Peyer's patch (tissue), 4 donors: ENCODE measurements around the gene PICK1.

ENCODE experiments used
- CTCF ChIP-seq, 6 experiments: fragments of 450-650 bp in 4 of 6; fragments of 200-600 bp in 2 of 6; sonication (generic) in 1 of 6; IDR thresholded peaks; one replicate each; pipeline ENCODE4 v1.5.1; 2017 to 2019; ENCODE audit warnings: antibody characterized with exemption in 6 of 6, mild to moderate bottlenecking in 3 of 6, moderate library complexity in 1 of 6
- POLR2A ChIP-seq, 2 donors: fragments of 450-650 bp; IDR thresholded peaks; one replicate each; pipeline ENCODE4 v1.5.1; 2017; ENCODE audit warnings: antibody characterized with exemption in 2 of 2, mild to moderate bottlenecking in 2 of 2, moderate library complexity in 2 of 2

DNA sequence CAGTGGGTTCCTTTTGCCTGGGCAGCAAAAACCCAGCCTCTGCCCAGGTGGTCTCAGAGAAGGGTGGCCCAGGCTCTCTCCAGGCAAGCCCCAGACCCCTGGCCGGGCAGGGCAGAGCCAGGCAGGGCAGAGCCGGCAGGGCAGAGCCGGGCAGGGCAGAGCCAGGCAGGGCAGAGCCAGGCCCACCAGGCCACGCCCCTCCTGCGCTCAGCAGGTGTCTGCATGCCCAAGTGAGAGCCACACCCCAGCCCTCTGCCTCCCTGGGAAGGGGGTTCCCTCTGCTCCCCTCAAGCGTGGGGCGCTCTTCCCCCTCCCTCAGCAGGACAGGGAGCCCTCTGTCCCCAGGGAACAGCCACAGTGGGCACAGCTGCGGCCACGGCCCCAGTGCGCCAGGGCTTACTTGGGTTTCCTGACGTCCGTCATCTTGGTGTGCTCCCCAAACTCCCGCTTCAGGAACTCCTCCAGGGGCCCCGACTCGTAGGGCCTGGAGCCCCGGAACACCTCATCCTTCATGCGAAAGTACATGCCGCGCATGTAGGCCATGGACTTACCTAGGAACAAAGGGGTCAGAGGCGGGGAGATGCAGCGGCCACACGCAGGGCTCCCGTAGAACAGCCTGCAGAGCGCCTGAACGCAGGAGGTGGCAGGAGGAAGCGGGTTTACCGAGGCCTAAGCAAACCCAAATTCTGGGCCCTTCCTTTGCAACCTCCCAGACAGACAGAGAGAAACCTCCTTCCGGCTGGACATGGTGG is 63.3 kb downstream of the PICK1 start:
- no peak for TF ChIP-seq CTCF (IDR thresholded peaks at IDR 0.05)
- no peak for TF ChIP-seq POLR2A (IDR thresholded peaks at IDR 0.05)
